Left ventricle myocardium inferior (tissue), 1 donor: ENCODE measurements around the gene PRAMEF2. TPM values are rescaled to one million over a fixed set of nuclear protein-coding genes. Genes with fewer than 3 reads are reported as not detected.
"Not testable (repeated sequence)": the region's sequence is repeated elsewhere in the genome, so short reads cannot be mapped to it uniquely, and the experiment has no call there.

Experiments
- DNase-seq: peaks from one replicate; pipeline ENCODE4 v3.0.0-alpha.2; 2020
- H3K27ac ChIP-seq: fragments of 200-600 bp; replicated peaks from 2 replicates; pipeline ENCODE4 v1.8.0; 2021
- H3K27me3 ChIP-seq: fragments of 200-600 bp; 2 replicates; pipeline ENCODE4 v1.8.0; 2021; ENCODE audit warnings: low read depth
- H3K36me3 ChIP-seq: fragments of 200-600 bp; 2 replicates; pipeline ENCODE4 v1.8.0; 2021
- H3K4me1 ChIP-seq: fragments of 200-600 bp; 2 replicates; pipeline ENCODE4 v1.8.0; 2021
- H3K4me3 ChIP-seq: fragments of 200-600 bp; 2 replicates; pipeline ENCODE4 v1.8.0; 2021; ENCODE audit warnings: mild to moderate bottlenecking, moderate library complexity
- H3K9me3 ChIP-seq: fragments of 200-600 bp; replicated peaks from 2 replicates; pipeline ENCODE4 v1.8.0; 2021
- intact Hi-C: fragments of 100-400 bp; cut with micrococcal nuclease; formaldehyde crosslinking; loops from one replicate; pipeline ENCODE4 v1.11.0; 2022
- total RNA-seq: library from RNA; stranded (reverse); fragmentation: NEBNext Ultra II Directional; extraction: Animal tissue kit (Norgen Biotek cat#: 25700); gene quantifications from one replicate; pipeline ENCODE4 v1.2.1, GENCODE V29; 2021
- TF ChIP-seq, protein P1 (sequence below): fragments of 200-600 bp; IDR thresholded peaks from 2 replicates; pipeline ENCODE4 v1.8.0; 2021; ENCODE audit warnings: antibody characterized with exemption, mild to moderate bottlenecking, borderline replicate concordance
- donor health status: DM: no; HTN: yes; CAD: no; lungs with severe emphysema.

PRAMEF2 gene
- total RNA-seq, 1 donor from 2014 or later, result not detected

DNA sequence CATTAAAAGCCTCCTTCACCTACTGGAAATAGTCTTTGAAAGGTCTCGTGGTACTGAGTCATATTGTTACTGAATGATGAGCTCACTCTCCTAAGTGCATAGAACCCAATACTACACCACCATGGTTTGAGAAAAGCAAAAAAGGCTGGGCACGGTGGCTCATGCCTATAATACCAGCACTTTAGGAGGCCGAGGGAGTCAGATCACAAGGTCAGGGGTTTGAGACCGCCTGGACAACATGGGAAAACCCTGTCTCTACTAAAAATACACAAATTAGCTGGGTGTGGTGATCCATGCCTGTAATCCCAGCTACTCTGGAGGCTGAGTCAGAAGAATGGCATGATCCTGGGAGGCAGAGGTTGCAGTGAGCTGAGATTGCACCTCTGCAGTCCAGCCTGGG lies 5.1 kb upstream of the PRAMEF2 start:
- intact Hi-C loops, result no loop called here
- Histone ChIP-seq H3K27me3 (peaks cover 47% of the 10 kb centered on the region), H3K4me3 (no peak overlapping the region), H3K27ac (no peak overlapping the region), H3K36me3 (no peaks in the 10 kb centered on the region), H3K9me3 (peaks cover 14% of the 10 kb centered on the region), H3K4me1 (no peaks in the 10 kb centered on the region)
- no peak for DNase-seq
- TF ChIP-seq, protein P1, sequence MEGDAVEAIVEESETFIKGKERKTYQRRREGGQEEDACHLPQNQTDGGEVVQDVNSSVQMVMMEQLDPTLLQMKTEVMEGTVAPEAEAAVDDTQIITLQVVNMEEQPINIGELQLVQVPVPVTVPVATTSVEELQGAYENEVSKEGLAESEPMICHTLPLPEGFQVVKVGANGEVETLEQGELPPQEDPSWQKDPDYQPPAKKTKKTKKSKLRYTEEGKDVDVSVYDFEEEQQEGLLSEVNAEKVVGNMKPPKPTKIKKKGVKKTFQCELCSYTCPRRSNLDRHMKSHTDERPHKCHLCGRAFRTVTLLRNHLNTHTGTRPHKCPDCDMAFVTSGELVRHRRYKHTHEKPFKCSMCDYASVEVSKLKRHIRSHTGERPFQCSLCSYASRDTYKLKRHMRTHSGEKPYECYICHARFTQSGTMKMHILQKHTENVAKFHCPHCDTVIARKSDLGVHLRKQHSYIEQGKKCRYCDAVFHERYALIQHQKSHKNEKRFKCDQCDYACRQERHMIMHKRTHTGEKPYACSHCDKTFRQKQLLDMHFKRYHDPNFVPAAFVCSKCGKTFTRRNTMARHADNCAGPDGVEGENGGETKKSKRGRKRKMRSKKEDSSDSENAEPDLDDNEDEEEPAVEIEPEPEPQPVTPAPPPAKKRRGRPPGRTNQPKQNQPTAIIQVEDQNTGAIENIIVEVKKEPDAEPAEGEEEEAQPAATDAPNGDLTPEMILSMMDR, result no peak

DNA sequence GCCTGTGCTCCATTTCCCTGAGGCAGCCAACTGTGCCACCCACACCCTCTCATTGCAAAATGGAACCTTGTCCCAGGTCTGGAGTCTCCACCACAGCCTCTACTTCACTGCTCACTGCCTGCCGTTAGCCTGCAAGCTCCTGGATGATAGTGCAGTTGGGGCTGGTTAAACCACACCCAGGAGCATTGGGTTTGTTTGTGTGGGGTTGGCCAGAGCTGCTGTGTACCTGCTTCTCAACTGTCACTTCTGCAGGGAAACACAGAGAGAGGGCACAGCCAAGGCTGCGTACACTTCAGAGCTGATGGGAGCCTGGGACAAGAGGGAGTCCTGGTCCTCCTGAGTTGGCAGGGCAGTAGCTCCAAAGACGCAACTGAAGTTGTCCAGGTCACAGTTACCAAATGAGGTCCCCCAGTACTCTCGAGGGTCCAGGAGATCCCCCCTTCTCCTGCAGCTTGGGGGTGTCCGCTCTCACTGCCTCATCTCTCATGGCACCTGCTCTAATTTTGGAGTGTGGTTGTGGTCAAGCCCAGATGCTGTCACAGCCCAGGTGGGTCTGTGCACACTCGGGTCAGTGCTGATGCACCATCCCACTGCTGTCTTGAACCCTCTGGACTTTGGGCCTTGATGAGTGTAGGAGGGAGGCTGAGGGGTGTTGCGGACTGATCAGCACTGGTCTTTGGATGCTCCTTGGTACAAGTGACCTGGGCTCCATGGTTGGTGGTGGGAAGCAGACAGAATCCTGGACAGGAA lies 6.4 kb downstream of the PRAMEF2 start:
- H3K9me3 ChIP-seq, H3K36me3 ChIP-seq, H3K4me1 ChIP-seq, H3K27ac ChIP-seq, H3K4me3 ChIP-seq, DNase-seq, intact Hi-C loops: not testable (repeated sequence)
- peaks cover 21% of the 10 kb centered on the region for H3K27me3 ChIP-seq

DNA sequence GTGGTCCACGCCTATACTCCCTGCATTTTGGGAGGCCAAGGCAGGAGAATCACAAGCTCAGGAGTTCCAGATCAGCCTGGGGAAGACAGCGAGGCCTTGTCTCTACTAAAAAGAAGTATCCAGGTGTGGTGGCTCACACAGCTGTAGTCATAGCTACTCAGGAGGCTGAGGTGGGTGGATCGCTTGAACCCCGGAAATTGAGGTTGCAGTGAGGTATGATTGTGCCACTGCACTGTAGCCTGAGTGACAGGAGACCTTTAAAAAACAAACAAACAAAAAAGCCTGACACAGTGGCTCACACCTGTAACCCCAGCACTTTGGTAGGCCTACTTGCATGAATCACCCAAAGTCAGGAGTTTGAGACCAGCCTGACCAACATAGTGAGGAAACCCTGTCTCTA lies 21.6 kb downstream of the PRAMEF2 start:
- H3K27me3 ChIP-seq, intact Hi-C loops, H3K27ac ChIP-seq, H3K36me3 ChIP-seq, H3K4me1 ChIP-seq, H3K4me3 ChIP-seq, H3K9me3 ChIP-seq, DNase-seq: not testable (repeated sequence)

DNA sequence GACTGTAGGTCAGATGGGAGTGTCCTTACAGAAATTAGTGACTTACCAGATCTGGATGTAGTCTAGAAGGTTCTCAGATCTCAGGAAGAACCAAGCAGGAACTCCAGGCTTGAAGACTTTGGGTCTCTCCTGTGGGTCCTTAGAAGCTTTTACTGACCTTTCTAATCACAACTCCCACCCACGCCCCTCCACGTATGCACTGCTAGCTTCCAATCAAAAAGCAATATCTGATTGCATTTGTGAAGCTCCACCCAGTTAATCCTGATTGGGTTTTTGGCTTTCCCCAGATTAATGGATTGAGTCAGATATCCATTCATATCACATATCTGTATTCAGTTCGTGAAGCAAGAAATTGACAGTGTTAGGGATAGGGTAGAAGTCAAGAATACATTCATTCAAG lies 29.2 kb downstream of the PRAMEF2 start, which contains the start of gene PRAMEF4:
Gene PRAMEF4 (minus strand): TSS at position 101 of the 400 bp plus-strand sequence. CDS start 2,807 bp downstream, outside the sequence.
- H3K4me1 ChIP-seq, H3K27ac ChIP-seq, H3K4me3 ChIP-seq, intact Hi-C loops, H3K9me3 ChIP-seq, DNase-seq, H3K27me3 ChIP-seq, H3K36me3 ChIP-seq: not testable (repeated sequence)

DNA sequence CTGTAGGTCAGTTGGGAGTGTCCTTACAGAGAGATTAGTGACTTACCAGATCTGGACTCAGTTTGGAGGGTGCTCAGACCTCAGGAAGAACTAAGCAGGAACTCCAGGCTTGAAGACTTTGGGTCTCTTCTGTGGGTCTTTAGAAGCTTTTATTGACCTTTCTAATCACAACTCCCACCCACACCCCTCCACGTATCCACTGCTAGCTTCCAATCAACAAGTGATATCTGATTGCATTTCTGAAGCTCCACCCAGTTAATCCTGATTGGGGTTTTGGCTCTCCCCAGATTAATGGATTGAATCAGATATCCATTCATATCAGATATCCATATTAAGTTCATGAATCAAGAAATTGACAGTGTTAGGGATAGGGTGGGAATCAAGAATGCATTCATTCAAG lies 41.3 kb downstream of the PRAMEF2 start, which contains the start of gene PRAMEF10:
Gene PRAMEF10 (minus strand): TSS at position 101 of the 400 bp plus-strand sequence. CDS start 2,423 bp downstream, outside the sequence.
- H3K4me1 ChIP-seq, H3K27ac ChIP-seq, DNase-seq, H3K36me3 ChIP-seq, H3K9me3 ChIP-seq, H3K27me3 ChIP-seq, intact Hi-C loops, H3K4me3 ChIP-seq: not testable (repeated sequence)

DNA sequence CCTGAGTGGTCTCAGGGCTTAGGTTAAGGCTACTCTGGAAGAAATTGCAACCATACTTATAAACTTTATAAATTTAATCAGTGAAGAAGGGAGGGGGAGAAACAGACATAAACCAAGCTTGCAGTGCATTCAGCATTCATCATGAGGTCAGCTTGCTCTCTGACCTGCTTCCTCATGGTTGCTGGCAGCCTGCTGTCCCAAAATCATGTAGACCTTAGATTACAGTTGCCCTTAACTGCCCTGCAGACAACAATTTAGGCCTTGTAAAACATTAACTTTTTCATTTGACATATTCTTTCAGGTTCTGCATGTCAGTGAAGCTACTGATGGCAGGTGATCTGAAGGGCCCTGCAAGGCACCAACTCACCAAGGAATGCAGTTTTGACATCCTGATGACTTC lies 42.3 kb downstream of the PRAMEF2 start:
- H3K4me3 ChIP-seq, H3K4me1 ChIP-seq, intact Hi-C loops, DNase-seq, H3K27ac ChIP-seq, H3K27me3 ChIP-seq, H3K36me3 ChIP-seq, H3K9me3 ChIP-seq: not testable (repeated sequence)

DNA sequence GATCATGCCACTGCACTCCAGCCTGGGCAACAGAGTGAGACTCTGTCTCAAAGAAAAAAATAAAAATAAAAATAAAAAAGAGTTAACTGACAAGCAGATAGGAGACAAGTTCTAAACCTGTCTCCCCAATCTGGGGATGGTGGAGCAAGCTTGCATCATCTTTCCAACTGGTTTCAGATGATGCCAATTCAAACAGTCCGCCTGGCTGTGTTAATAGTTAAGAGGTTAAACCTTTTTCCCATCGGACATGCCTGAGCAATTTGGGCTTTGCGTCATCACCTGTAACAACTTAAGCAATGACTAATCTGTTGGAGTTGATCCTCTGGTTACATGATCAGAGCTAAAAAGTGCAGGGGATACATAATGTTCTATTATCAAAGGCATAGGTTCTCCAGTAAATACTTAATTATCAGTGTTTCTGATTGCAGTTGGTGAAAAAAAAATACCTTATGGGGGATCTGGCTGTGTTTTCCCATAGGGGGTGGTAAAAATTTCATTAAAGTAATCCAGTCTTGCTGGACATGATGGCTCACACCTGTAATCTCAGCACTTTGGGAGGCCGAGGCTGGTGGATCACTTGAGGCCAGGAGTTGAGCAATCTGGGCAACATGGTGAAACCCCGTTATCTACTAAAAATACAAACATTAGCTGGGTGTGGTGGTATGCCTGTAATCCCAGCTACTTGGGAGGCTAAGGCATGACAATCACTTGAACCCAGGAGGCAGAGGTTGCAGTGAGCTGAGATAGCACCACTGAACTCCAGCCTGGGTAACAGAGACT lies 47.1 kb downstream of the PRAMEF2 start:
- H3K4me3 ChIP-seq, intact Hi-C loops, H3K36me3 ChIP-seq, H3K27me3 ChIP-seq, H3K9me3 ChIP-seq, DNase-seq, H3K27ac ChIP-seq, H3K4me1 ChIP-seq: not testable (repeated sequence)

Other genes starting within 250 kb of the PRAMEF2 start
- 89.7 TPM for gene DHRS3, start 238.9 kb upstream of the PRAMEF2 start, total RNA-seq
- gene AADACL4, start 213.0 kb upstream of the PRAMEF2 start, total RNA-seq, result not detected
- gene AADACL3, start 141.0 kb upstream of the PRAMEF2 start, total RNA-seq, result not detected
- gene CFAP107, start 110.9 kb upstream of the PRAMEF2 start, total RNA-seq, result not detected
- gene PRAMEF12, start 83.3 kb upstream of the PRAMEF2 start, total RNA-seq, result not detected
- not detected for gene PRAMEF1, start 65.7 kb upstream of the PRAMEF2 start, total RNA-seq
- not detected for gene PRAMEF11, start 25.7 kb upstream of the PRAMEF2 start, total RNA-seq
- gene HNRNPCL1, start 8.4 kb upstream of the PRAMEF2 start, total RNA-seq, result not detected
- gene PRAMEF4, start 29.1 kb downstream of the PRAMEF2 start, total RNA-seq, result not detected
- not detected for gene PRAMEF10, start 41.2 kb downstream of the PRAMEF2 start, total RNA-seq
- gene PRAMEF7, start 59.5 kb downstream of the PRAMEF2 start, total RNA-seq, result not detected
- gene PRAMEF6, start 90.5 kb downstream of the PRAMEF2 start, total RNA-seq, result not detected
- not detected for gene PRAMEF27, start 199.5 kb downstream of the PRAMEF2 start, total RNA-seq
- not detected for gene HNRNPCL3, start 203.7 kb downstream of the PRAMEF2 start, total RNA-seq
- gene PRAMEF25, start 213.7 kb downstream of the PRAMEF2 start, total RNA-seq, result not detected